HepG2 (cell line): ENCODE data around the gene GTF2I. TPM values are rescaled to one million over a fixed set of nuclear protein-coding genes. Genes with fewer than 3 reads are reported as not detected.

Experiments used
- ZBTB38 ChIP-seq: sonication (generic); formaldehyde crosslinking; IDR thresholded peaks from 2 replicates; pipeline ENCODE4 v1.5.1; 2020; ENCODE audit warnings: mild to moderate bottlenecking, missing genetic modification reagents
- ZNF788 ChIP-seq: sonication (generic); formaldehyde crosslinking; IDR thresholded peaks from 2 replicates; pipeline ENCODE4 v1.5.0; 2020; ENCODE audit warnings: mild to moderate bottlenecking, missing genetic modification reagents, borderline replicate concordance
- polyA plus RNA-seq, 8 experiments: library from polyadenylated mRNA; depleted of rRNA in 3 of 8; stranded (reverse) in 7 of 8; unstranded in 1 of 8; fragments of >200 nt; fragmentation: Illumina TruSeq in 4 of 8; extraction: Trizol in 4 of 8; gene quantifications; 2 replicates each; pipeline versions ENCODE4 v1.2.1 to v1.2.3, GENCODE V29; 2011 to 2016; ENCODE audit warnings: low read depth in 4 of 8, missing spikeins in 1 of 8, mixed read lengths in 1 of 8; ENCODE audit not compliant: insufficient read depth in 1 of 8
- total RNA-seq, 5 experiments: library from RNA; depleted of rRNA; stranded (reverse); fragments of >200 nt; fragmentation: Illumina TruSeq; extraction: Trizol; gene quantifications; 2 replicates each; pipeline ENCODE4 v1.2.3, GENCODE V29; 2016; ENCODE audit warnings: low read depth in 1 of 5
- TF ChIP-seq, protein P1 (sequence below): sonication (generic); formaldehyde crosslinking; IDR thresholded peaks from 2 replicates; pipeline ENCODE4 v1.5.1; 2020; ENCODE audit warnings: missing genetic modification reagents, mild to moderate bottlenecking, borderline replicate concordance
- TF ChIP-seq, protein P2 (sequence below): sonication (generic); formaldehyde crosslinking; IDR thresholded peaks from 2 replicates; pipeline ENCODE4 v1.4.0; 2020; ENCODE audit warnings: missing genetic modification reagents, mild to moderate bottlenecking, borderline replicate concordance
- TF ChIP-seq, protein P3 (sequence below): IDR thresholded peaks from 2 replicates; pipeline ENCODE4 v1.4.0; 2020; ENCODE audit warnings: mild to moderate bottlenecking, missing genetic modification reagents

Gene GTF2I
- total and polyA plus RNA-seq, 2 of the 13 experiments (the other 11 are each of a cell fraction or from before 2014, with no cell fraction given), result 74.6 to 125 TPM

DNA sequence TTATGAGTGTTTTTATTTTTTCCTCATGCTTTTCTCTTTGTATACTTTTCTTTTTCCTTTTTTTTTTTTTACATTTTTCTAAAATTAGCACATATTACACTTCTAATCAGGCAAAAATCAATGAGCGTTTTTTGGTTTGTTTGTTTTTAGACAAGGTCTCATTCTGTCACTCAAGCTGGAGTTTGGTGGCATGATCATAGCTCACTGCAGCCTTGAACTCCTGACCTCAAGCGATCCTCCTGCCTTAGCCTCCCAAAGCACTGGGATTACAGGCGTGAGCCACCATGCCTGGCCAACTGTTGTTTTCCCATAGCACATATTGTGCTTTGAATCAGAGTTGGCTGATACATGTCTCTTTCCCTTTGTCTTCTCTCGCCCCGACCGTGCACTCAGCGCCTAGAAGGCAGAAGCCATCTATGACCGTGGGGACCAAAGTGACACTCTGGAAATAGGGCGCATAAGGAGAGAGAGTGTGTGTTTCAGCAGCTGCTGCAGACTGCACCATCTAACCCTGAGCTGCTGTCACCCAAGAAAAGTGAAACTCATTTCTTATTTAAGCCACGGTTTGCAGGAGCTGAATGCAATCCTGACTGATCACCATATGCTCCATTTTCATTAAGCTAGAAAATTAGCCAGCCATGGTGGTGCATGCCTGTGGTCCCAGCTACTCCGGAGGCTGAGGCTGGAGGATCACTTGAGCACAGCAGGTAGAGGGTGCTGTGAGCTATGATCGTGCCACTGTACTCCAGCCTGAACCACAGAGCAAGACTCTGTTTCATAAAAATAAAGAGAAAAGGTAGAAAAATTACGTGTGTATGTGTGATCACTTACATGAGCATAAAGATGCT is 41.4 kb upstream of the GTF2I start (continued):
- TF ChIP-seq ZNF788 (CRISPR knock-in tag) (0 out of 2 replicates have a peak, but pooled peaks have one; percentile 42), ZBTB38 (CRISPR knock-in tag) (peak; percentile 68)
- TF ChIP-seq, protein P1, sequence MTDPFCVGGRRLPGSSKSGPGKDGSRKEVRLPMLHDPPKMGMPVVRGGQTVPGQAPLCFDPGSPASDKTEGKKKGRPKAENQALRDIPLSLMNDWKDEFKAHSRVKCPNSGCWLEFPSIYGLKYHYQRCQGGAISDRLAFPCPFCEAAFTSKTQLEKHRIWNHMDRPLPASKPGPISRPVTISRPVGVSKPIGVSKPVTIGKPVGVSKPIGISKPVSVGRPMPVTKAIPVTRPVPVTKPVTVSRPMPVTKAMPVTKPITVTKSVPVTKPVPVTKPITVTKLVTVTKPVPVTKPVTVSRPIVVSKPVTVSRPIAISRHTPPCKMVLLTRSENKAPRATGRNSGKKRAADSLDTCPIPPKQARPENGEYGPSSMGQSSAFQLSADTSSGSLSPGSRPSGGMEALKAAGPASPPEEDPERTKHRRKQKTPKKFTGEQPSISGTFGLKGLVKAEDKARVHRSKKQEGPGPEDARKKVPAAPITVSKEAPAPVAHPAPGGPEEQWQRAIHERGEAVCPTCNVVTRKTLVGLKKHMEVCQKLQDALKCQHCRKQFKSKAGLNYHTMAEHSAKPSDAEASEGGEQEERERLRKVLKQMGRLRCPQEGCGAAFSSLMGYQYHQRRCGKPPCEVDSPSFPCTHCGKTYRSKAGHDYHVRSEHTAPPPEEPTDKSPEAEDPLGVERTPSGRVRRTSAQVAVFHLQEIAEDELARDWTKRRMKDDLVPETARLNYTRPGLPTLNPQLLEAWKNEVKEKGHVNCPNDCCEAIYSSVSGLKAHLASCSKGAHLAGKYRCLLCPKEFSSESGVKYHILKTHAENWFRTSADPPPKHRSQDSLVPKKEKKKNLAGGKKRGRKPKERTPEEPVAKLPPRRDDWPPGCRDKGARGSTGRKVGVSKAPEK (CRISPR knock-in tag), result no peak
- TF ChIP-seq, protein P2, sequence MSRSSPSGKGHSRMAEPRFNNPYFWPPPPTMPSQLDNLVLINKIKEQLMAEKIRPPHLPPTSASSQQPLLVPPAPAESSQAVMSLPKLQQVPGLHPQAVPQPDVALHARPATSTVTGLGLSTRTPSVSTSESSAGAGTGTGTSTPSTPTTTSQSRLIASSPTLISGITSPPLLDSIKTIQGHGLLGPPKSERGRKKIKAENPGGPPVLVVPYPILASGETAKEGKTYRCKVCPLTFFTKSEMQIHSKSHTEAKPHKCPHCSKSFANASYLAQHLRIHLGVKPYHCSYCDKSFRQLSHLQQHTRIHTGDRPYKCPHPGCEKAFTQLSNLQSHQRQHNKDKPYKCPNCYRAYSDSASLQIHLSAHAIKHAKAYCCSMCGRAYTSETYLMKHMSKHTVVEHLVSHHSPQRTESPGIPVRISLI (CRISPR knock-in tag), result 0 out of 2 replicates have a peak, but pooled peaks have one; percentile 45
- TF ChIP-seq, protein P3, sequence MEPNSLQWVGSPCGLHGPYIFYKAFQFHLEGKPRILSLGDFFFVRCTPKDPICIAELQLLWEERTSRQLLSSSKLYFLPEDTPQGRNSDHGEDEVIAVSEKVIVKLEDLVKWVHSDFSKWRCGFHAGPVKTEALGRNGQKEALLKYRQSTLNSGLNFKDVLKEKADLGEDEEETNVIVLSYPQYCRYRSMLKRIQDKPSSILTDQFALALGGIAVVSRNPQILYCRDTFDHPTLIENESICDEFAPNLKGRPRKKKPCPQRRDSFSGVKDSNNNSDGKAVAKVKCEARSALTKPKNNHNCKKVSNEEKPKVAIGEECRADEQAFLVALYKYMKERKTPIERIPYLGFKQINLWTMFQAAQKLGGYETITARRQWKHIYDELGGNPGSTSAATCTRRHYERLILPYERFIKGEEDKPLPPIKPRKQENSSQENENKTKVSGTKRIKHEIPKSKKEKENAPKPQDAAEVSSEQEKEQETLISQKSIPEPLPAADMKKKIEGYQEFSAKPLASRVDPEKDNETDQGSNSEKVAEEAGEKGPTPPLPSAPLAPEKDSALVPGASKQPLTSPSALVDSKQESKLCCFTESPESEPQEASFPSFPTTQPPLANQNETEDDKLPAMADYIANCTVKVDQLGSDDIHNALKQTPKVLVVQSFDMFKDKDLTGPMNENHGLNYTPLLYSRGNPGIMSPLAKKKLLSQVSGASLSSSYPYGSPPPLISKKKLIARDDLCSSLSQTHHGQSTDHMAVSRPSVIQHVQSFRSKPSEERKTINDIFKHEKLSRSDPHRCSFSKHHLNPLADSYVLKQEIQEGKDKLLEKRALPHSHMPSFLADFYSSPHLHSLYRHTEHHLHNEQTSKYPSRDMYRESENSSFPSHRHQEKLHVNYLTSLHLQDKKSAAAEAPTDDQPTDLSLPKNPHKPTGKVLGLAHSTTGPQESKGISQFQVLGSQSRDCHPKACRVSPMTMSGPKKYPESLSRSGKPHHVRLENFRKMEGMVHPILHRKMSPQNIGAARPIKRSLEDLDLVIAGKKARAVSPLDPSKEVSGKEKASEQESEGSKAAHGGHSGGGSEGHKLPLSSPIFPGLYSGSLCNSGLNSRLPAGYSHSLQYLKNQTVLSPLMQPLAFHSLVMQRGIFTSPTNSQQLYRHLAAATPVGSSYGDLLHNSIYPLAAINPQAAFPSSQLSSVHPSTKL (CRISPR knock-in tag), result peak; percentile 29; the same call in 1 of the 2 replicates
